H9 (cell line): ENCODE measurements around the gene TAF4. TPM values are rescaled to one million over a fixed set of nuclear protein-coding genes. Genes with fewer than 3 reads are reported as not detected.

Experiments used
- DNase-seq: peaks from one replicate; pipeline ENCODE4 v3.0.0-alpha.2; 2017
- H2AFZ ChIP-seq: one replicate; pipeline ENCODE4 v1.6.1; 2013; ENCODE audit warnings: mild to moderate bottlenecking, low read length, control low read depth, moderate library complexity
- H2AK5ac ChIP-seq: 2 replicates; pipeline ENCODE4 v1.6.1; 2013; ENCODE audit warnings: low read length, control low read depth, mixed read lengths; ENCODE audit not compliant: insufficient read length
- H2BK120ac ChIP-seq: one replicate; pipeline ENCODE4 v1.6.1; 2013; ENCODE audit warnings: low read depth, mild to moderate bottlenecking, low read length, control low read depth, inconsistent platforms; ENCODE audit not compliant: poor library complexity, severe bottlenecking
- H2BK12ac ChIP-seq: 2 replicates; pipeline ENCODE4 v1.6.1; 2013; ENCODE audit warnings: low read length, control low read depth, mixed read lengths, low read depth; ENCODE audit not compliant: insufficient read length
- H2BK15ac ChIP-seq: 2 replicates; pipeline ENCODE4 v1.6.1; 2013; ENCODE audit warnings: low read depth, low read length, control low read depth
- H2BK20ac ChIP-seq: one replicate; pipeline ENCODE4 v1.6.1; 2013; ENCODE audit warnings: low read depth, mild to moderate bottlenecking, low read length, control low read depth, inconsistent platforms; ENCODE audit not compliant: poor library complexity, severe bottlenecking
- H2BK5ac ChIP-seq: 2 replicates; pipeline ENCODE4 v1.6.1; 2013; ENCODE audit warnings: low read length, control low read depth, mixed read lengths; ENCODE audit not compliant: insufficient read length
- H3K14ac ChIP-seq: 2 replicates; pipeline ENCODE4 v1.6.1; 2013; ENCODE audit warnings: low read length, control low read depth; ENCODE audit not compliant: insufficient read depth
- H3K18ac ChIP-seq: 2 replicates; pipeline ENCODE4 v1.6.1; 2013; ENCODE audit warnings: low read depth, mild to moderate bottlenecking, mixed read lengths, low read length, control low read depth; ENCODE audit not compliant: insufficient read length
- H3K23ac ChIP-seq: 2 replicates; pipeline ENCODE4 v1.6.1; 2013; ENCODE audit warnings: low read length, control low read depth, mixed read lengths, low read depth; ENCODE audit not compliant: insufficient read length
- H3K23me2 ChIP-seq: 2 replicates; pipeline ENCODE4 v1.6.1; 2013; ENCODE audit warnings: low read depth, mild to moderate bottlenecking, mixed read lengths, low read length, control low read depth; ENCODE audit not compliant: insufficient read length, poor library complexity, severe bottlenecking
- H3K27ac ChIP-seq: 2 replicates; pipeline ENCODE4 v1.5.1; 2013; ENCODE audit warnings: low read length, control low read depth, mixed read lengths, low read depth; ENCODE audit not compliant: insufficient read length
- H3K27me3 ChIP-seq: 2 replicates; pipeline ENCODE4 v1.6.1; 2013; ENCODE audit warnings: low read length, control low read depth, inconsistent platforms; ENCODE audit not compliant: insufficient read depth
- H3K4ac ChIP-seq: 2 replicates; pipeline ENCODE4 v1.6.1; 2013; ENCODE audit warnings: low read depth, mild to moderate bottlenecking, control low read depth, inconsistent platforms, low read length, moderate library complexity
- H3K4me1 ChIP-seq: 2 replicates; pipeline ENCODE4 v1.6.1; 2013; ENCODE audit warnings: low read length, control low read depth, inconsistent platforms; ENCODE audit not compliant: insufficient read depth
- H3K4me2 ChIP-seq: 2 replicates; pipeline ENCODE4 v1.6.1; 2013; ENCODE audit warnings: low read length, control low read depth, mixed read lengths; ENCODE audit not compliant: insufficient read length, insufficient read depth
- H3K56ac ChIP-seq: 2 replicates; pipeline ENCODE4 v1.6.1; 2013; ENCODE audit warnings: low read depth, mild to moderate bottlenecking, mixed read lengths, low read length, control low read depth; ENCODE audit not compliant: insufficient read length
- H3K79me1 ChIP-seq: 2 replicates; pipeline ENCODE4 v1.6.1; 2013; ENCODE audit warnings: low read depth, mild to moderate bottlenecking, moderate library complexity, low read length, control low read depth, inconsistent platforms; ENCODE audit not compliant: insufficient read depth, poor library complexity, severe bottlenecking
- H3K79me2 ChIP-seq: 2 replicates; pipeline ENCODE4 v1.6.1; 2013; ENCODE audit warnings: low read length, control low read depth, inconsistent platforms; ENCODE audit not compliant: insufficient read depth
- H3K9ac ChIP-seq: 2 replicates; pipeline ENCODE4 v1.6.1; 2013; ENCODE audit warnings: low read length, control low read depth, mixed read lengths; ENCODE audit not compliant: insufficient read length; ENCODE audit errors: extremely low read depth
- H3K9me3 ChIP-seq: one replicate; pipeline ENCODE4 v1.6.1; 2013; ENCODE audit warnings: low read depth, low read length, inconsistent platforms; ENCODE audit not compliant: control insufficient read depth
- H3T11ph ChIP-seq: one replicate; pipeline ENCODE4 v1.6.1; 2013; ENCODE audit warnings: mild to moderate bottlenecking, low read length, control low read depth, inconsistent platforms
- H4K20me1 ChIP-seq: one replicate; pipeline ENCODE4 v1.6.1; 2013; ENCODE audit not compliant: control insufficient read depth, insufficient read length, insufficient read depth
- H4K5ac ChIP-seq: 2 replicates; pipeline ENCODE4 v1.6.1; 2013; ENCODE audit warnings: low read depth, mild to moderate bottlenecking, mixed read lengths, low read length, control low read depth; ENCODE audit not compliant: insufficient read length
- H4K8ac ChIP-seq: replicated peaks from 2 replicates; pipeline ENCODE4 v1.6.1; 2013; ENCODE audit warnings: low read length, control low read depth, mixed read lengths, low read depth; ENCODE audit not compliant: insufficient read length
- H4K91ac ChIP-seq: 2 replicates; pipeline ENCODE4 v1.6.1; 2013; ENCODE audit warnings: low read depth, mild to moderate bottlenecking, moderate library complexity, mixed read lengths, low read length, control low read depth; ENCODE audit not compliant: insufficient read length
- H3K27ac Mint-ChIP-seq, 3 experiments: 2 replicates in 2 of 3; 3 replicates in 1 of 3; pipeline ENCODE4 v1.8.0; 2020 to 2021; ENCODE audit warnings: mixed read lengths in 3 of 3, mild to moderate bottlenecking in 1 of 3, moderate library complexity in 1 of 3
- H3K27me3 Mint-ChIP-seq: 2 replicates; pipeline ENCODE4 v1.8.0; 2021; ENCODE audit warnings: low read depth, mild to moderate bottlenecking, moderate library complexity, mixed read lengths
- H3K36me3 Mint-ChIP-seq, 3 experiments: 2 replicates in 2 of 3; 3 replicates in 1 of 3; pipeline ENCODE4 v1.8.0; 2020 to 2021; ENCODE audit warnings: low read depth in 3 of 3, mixed read lengths in 3 of 3; ENCODE audit not compliant: insufficient read depth in 1 of 3
- H3K4me1 Mint-ChIP-seq, 2 experiments: 2 replicates each; pipeline ENCODE4 v1.8.0; 2020; ENCODE audit warnings: mixed read lengths in 2 of 2
- H3K4me3 Mint-ChIP-seq, 2 experiments: 2 replicates in 1 of 2; 3 replicates in 1 of 2; pipeline ENCODE4 v1.8.0; 2020 to 2021; ENCODE audit warnings: mild to moderate bottlenecking in 2 of 2, mixed read lengths in 2 of 2, moderate library complexity in 1 of 2
- H3K9me3 Mint-ChIP-seq, 2 experiments: 2 replicates in 1 of 2; 3 replicates in 1 of 2; pipeline ENCODE4 v1.8.0; 2020; ENCODE audit warnings: mild to moderate bottlenecking in 2 of 2, mixed read lengths in 2 of 2, moderate library complexity in 1 of 2
- CTCF ChIP-seq: fragments of 200-600 bp; sonication (generic); conservative IDR thresholded peaks from 3 replicates; pipeline ENCODE4 v1.8.0; 2021; ENCODE audit warnings: antibody characterized with exemption, mild to moderate bottlenecking
- WGBS: extraction: QIAGEN DNeasy Blood & Tissue Kit; methylation state at CpG from one replicate; pipeline ENCODE4 v1.1.7; 2013; ENCODE audit warnings: missing lambda C conversion rate, low lambda C conversion rate, mixed read lengths; ENCODE audit not compliant: insufficient read length; ENCODE audit errors: extremely low coverage; 5-methylcytosine and 5-hydroxymethylcytosine counted together
- total RNA-seq: library from RNA; stranded (reverse); gene quantifications from 2 replicates; pipeline ENCODE4 v1.2.1, GENCODE V29; 2021

Gene TAF4
- total RNA-seq, 1 experiment from 2014 or later: 30.8 TPM

DNA sequence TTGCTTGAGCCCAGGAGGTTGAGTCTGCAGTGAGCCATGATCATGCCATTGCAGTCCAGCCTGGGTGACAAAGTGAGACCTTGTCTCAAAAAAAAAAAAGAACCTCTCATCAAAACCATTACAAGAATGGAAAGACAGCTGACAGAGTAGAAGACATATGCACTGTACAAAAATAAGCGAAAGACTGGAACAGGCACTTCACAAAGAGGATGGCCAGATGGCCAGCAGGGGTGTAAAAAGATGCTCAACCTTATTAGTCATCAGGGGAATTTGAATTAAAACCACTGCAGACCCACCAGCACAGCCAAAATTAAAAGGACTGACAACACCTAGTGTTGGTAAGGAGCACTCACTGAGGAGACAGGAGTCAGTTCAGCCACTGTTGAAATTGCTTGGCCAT, 13.5 kb upstream of the TAF4 start:
- H3K18ac ChIP-seq: no peak overlapping the region
- H3K23me2 ChIP-seq: no peaks in the 10 kb centered on the region
- no peaks in the 10 kb centered on the region for H3K4me1 ChIP-seq
- H3K79me2 ChIP-seq: no peaks in the 10 kb centered on the region
- no peak overlapping the region for H2BK12ac ChIP-seq
- H3K4ac ChIP-seq: no peak overlapping the region
- H3K56ac ChIP-seq: no peak overlapping the region
- no peak overlapping the region for H2BK15ac ChIP-seq
- DNase-seq: no peak
- no peak overlapping the region for H3K14ac ChIP-seq
- H3K4me2 ChIP-seq: no peak overlapping the region
- H3K9ac ChIP-seq: no peak overlapping the region
- Mint-ChIP-seq H3K27me3 (peaks cover 36% of the 10 kb centered on the region), H3K27ac (no peak overlapping the region), H3K36me3 (peaks cover 10 to 14% (median 12%) of the 10 kb centered on the region in 3 experiments; a peak in 6 of 7 replicates), H3K4me1 (no peaks in the 10 kb centered on the region), H3K4me3 (no peak overlapping the region), H3K9me3 (peaks cover 44% of the 10 kb centered on the region in 2 experiments)
- no peak overlapping the region for H2AFZ ChIP-seq
- no peak overlapping the region for H4K8ac ChIP-seq
- no peak overlapping the region for H3K23ac ChIP-seq
- WGBS: no CpG with 5 or more reads among the region's 1 CpG
- H3K27me3 ChIP-seq: no peaks in the 10 kb centered on the region
- no peak overlapping the region for H2BK120ac ChIP-seq
- H4K91ac ChIP-seq: no peak overlapping the region
- no peaks in the 10 kb centered on the region for H3K79me1 ChIP-seq
- no peak overlapping the region for H3T11ph ChIP-seq
- H4K5ac ChIP-seq: no peak overlapping the region
- no peak overlapping the region for H2BK5ac ChIP-seq
- TF ChIP-seq CTCF: no peak
- H3K27ac ChIP-seq: no peak overlapping the region
- no peak overlapping the region for H2AK5ac ChIP-seq
- H4K20me1 ChIP-seq: no peaks in the 10 kb centered on the region
- peaks cover 5% of the 10 kb centered on the region for H3K9me3 ChIP-seq
- no peak overlapping the region for H2BK20ac ChIP-seq
